ENCODE data around the gene UBAC2. TPM values are rescaled to one million over a fixed set of nuclear protein-coding genes. Genes with fewer than 3 reads are reported as not detected.

Gene UBAC2
- total and polyA plus RNA-seq, 2 donors (not counting 1 experiment from before 2014, with no cell fraction given) = 32.4 to 87.4 TPM

GRCh38 chr13:99422586-99423220 lies 222.0 kb downstream of the UBAC2 start:
- Histone ChIP-seq H3K4me2 (ENCODE audit: extremely low read depth, insufficient read depth, low read length) (no peak overlapping the region), H3K27me3 (ENCODE audit: control insufficient read depth, insufficient read depth, low read length) (peaks cover 14% of the 10 kb centered on the region), H3K36me3 (ENCODE audit: control insufficient read depth, insufficient read depth, low read length) (no peaks in the 10 kb centered on the region), H2AFZ (ENCODE audit: low read length) (no peak overlapping the region), H3K4me1 (ENCODE audit: control insufficient read depth, extremely low read depth, insufficient read depth, low read length) (no peaks in the 10 kb centered on the region), H3K27ac (ENCODE audit: insufficient read depth, low read length) (no peak overlapping the region), H3K79me2 (ENCODE audit: control insufficient read depth, insufficient read depth, low read length) (no peaks in the 10 kb centered on the region), H4K20me1 (ENCODE audit: control insufficient read depth, extremely low read depth, insufficient read depth, low read length) (no peaks in the 10 kb centered on the region), H3K9me3 (ENCODE audit: control insufficient read depth, insufficient read depth, low read depth, low read length) (no peaks in the 10 kb centered on the region), H3K4me3 (replicated peaks in 1 of 4; ENCODE audit: control extremely low read depth in 1 of 4, insufficient read depth in 1 of 4, low read depth in 3 of 4, low read length in 4 of 4) (no peak overlapping the region), H3K9ac (ENCODE audit: insufficient read depth, low read length) (no peak overlapping the region)
- no peak for DNase-seq (ENCODE audit: low read depth in 2 of 2)
- no peak for TF ChIP-seq EZH2 (IDR thresholded peaks at IDR 0.05; ENCODE audit: low read length, missing control alignments)
- TF ChIP-seq, protein P1, sequence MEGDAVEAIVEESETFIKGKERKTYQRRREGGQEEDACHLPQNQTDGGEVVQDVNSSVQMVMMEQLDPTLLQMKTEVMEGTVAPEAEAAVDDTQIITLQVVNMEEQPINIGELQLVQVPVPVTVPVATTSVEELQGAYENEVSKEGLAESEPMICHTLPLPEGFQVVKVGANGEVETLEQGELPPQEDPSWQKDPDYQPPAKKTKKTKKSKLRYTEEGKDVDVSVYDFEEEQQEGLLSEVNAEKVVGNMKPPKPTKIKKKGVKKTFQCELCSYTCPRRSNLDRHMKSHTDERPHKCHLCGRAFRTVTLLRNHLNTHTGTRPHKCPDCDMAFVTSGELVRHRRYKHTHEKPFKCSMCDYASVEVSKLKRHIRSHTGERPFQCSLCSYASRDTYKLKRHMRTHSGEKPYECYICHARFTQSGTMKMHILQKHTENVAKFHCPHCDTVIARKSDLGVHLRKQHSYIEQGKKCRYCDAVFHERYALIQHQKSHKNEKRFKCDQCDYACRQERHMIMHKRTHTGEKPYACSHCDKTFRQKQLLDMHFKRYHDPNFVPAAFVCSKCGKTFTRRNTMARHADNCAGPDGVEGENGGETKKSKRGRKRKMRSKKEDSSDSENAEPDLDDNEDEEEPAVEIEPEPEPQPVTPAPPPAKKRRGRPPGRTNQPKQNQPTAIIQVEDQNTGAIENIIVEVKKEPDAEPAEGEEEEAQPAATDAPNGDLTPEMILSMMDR (conservative IDR thresholded peaks at IDR 0.05 in 1 of 2, IDR thresholded peaks at IDR 0.05 in 1 of 2; ENCODE audit: low read depth in 1 of 2, low read length in 2 of 2) = no peak

DNA sequence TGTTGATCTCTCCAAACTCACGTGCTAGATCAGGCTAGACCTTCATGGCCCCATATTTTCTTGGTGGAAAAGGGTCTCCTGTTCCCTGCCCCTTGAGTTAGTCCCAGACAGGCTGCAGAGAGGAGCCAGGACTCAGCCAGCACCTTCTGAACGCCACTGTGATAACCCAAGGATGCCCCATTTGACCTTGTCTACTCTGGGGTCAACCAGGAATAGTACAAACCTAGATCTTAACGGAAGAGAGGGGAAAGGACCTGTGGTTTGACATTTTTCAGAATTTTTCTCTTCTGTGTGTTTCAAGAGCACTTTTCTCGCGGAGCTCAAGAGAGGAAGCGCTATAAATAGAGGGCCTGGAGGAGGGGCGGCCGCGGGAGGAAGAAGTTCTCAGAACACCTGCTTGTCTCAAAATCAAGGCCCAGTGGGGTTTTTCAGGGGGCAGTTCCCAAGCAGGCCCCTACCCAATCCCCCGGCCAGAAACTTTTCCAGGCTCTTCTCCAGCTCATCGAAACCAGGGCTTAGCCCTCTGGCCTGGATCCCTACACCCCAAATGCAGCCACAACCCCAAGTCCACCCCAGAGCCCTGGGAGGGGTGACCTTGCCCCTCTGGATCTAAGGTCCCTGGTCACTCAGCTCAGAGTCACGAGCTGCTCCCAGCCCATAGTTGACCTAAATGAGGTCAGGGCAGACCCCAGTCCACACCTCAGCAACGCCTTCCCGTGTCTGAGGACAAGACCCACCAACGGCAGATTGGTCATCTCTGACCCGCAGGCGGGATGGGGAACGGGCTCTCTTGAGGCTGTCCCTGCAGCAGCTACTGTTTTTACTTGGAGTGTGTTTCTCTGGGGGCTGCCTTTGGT lies 225.1 kb downstream of the UBAC2 start:
- H3K4me2 ChIP-seq (ENCODE audit: extremely low read depth, insufficient read depth, low read length) = no peak overlapping the region
- no peak for TF ChIP-seq EZH2 (IDR thresholded peaks at IDR 0.05; ENCODE audit: low read length, missing control alignments)
- TF ChIP-seq, protein P1 (conservative IDR thresholded peaks at IDR 0.05 in 1 of 2, IDR thresholded peaks at IDR 0.05 in 1 of 2; ENCODE audit: low read depth in 1 of 2, low read length in 2 of 2) = no peak
- H3K27ac ChIP-seq (ENCODE audit: insufficient read depth, low read length) = no peak overlapping the region
- no peak for DNase-seq (ENCODE audit: low read depth in 2 of 2)
- H3K9ac ChIP-seq (ENCODE audit: insufficient read depth, low read length) = no peak overlapping the region
- H4K20me1 ChIP-seq (ENCODE audit: control insufficient read depth, extremely low read depth, insufficient read depth, low read length) = no peaks in the 10 kb centered on the region
- H3K4me1 ChIP-seq (ENCODE audit: control insufficient read depth, extremely low read depth, insufficient read depth, low read length) = no peaks in the 10 kb centered on the region
- no peaks in the 10 kb centered on the region for H3K9me3 ChIP-seq (ENCODE audit: control insufficient read depth, insufficient read depth, low read depth, low read length)
- H3K4me3 ChIP-seq (replicated peaks in 1 of 4; ENCODE audit: control extremely low read depth in 1 of 4, insufficient read depth in 1 of 4, low read depth in 3 of 4, low read length in 4 of 4) = no peak overlapping the region
- H2AFZ ChIP-seq (ENCODE audit: low read length) = no peak overlapping the region
- H3K36me3 ChIP-seq (ENCODE audit: control insufficient read depth, insufficient read depth, low read length) = no peaks in the 10 kb centered on the region
- no peaks in the 10 kb centered on the region for H3K79me2 ChIP-seq (ENCODE audit: control insufficient read depth, insufficient read depth, low read length)
- peaks cover 9% of the 10 kb centered on the region for H3K27me3 ChIP-seq (ENCODE audit: control insufficient read depth, insufficient read depth, low read length)

DNA sequence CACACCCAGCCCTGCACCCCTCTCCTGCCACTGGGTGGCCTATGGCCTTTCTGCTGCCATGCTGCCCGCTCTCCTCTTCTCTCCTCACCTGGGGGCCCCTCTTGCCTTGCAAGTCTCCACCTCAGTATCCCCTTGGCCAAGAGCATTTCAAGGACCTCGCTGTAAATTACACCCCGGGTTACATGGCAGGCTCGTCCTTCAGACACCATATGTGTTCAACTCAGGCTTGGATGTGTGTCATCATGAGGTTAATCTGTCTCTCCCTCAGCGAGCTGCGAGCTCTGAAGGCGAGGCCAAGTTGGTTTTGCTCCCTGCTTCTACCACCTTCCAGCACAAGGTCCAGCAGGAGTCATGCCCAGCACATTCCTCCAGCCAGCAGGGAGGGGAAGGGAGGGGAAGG lies 225.8 kb downstream of the UBAC2 start:
- Histone ChIP-seq H3K4me2 (ENCODE audit: extremely low read depth, insufficient read depth, low read length) (no peak overlapping the region), H3K79me2 (ENCODE audit: control insufficient read depth, insufficient read depth, low read length) (no peaks in the 10 kb centered on the region), H4K20me1 (ENCODE audit: control insufficient read depth, extremely low read depth, insufficient read depth, low read length) (no peaks in the 10 kb centered on the region), H3K36me3 (ENCODE audit: control insufficient read depth, insufficient read depth, low read length) (no peaks in the 10 kb centered on the region), H3K4me1 (ENCODE audit: control insufficient read depth, extremely low read depth, insufficient read depth, low read length) (no peaks in the 10 kb centered on the region), H3K27me3 (ENCODE audit: control insufficient read depth, insufficient read depth, low read length) (peaks cover 8% of the 10 kb centered on the region), H3K9me3 (ENCODE audit: control insufficient read depth, insufficient read depth, low read depth, low read length) (no peaks in the 10 kb centered on the region), H3K9ac (ENCODE audit: insufficient read depth, low read length) (no peak overlapping the region), H3K4me3 (replicated peaks in 1 of 4; ENCODE audit: control extremely low read depth in 1 of 4, insufficient read depth in 1 of 4, low read depth in 3 of 4, low read length in 4 of 4) (no peak overlapping the region), H2AFZ (ENCODE audit: low read length) (no peak overlapping the region), H3K27ac (ENCODE audit: insufficient read depth, low read length) (no peak overlapping the region)
- DNase-seq (ENCODE audit: low read depth in 2 of 2) = no peak
- TF ChIP-seq, protein P1 (conservative IDR thresholded peaks at IDR 0.05 in 1 of 2, IDR thresholded peaks at IDR 0.05 in 1 of 2; ENCODE audit: low read depth in 1 of 2, low read length in 2 of 2) = no peak
- no peak for TF ChIP-seq EZH2 (IDR thresholded peaks at IDR 0.05; ENCODE audit: low read length, missing control alignments)

Data from fibroblast of lung (primary cell).